Raji (cell line): ENCODE data around the gene PRKAR2B.

Experiments
- POLR2A ChIP-seq: IDR thresholded peaks from 2 replicates; pipeline ENCODE4 v1.6.1; 2011; ENCODE audit warnings: low read depth, low read length, control low read depth; ENCODE audit not compliant: insufficient read depth

The PRKAR2B gene

GRCh38 chr7:107020400-107020799 lies 24.1 kb upstream of the PRKAR2B start:
- TF ChIP-seq POLR2A, result no peak

GRCh38 chr7:107021600-107021999 lies 22.9 kb upstream of the PRKAR2B start:
- no peak for TF ChIP-seq POLR2A

DNA sequence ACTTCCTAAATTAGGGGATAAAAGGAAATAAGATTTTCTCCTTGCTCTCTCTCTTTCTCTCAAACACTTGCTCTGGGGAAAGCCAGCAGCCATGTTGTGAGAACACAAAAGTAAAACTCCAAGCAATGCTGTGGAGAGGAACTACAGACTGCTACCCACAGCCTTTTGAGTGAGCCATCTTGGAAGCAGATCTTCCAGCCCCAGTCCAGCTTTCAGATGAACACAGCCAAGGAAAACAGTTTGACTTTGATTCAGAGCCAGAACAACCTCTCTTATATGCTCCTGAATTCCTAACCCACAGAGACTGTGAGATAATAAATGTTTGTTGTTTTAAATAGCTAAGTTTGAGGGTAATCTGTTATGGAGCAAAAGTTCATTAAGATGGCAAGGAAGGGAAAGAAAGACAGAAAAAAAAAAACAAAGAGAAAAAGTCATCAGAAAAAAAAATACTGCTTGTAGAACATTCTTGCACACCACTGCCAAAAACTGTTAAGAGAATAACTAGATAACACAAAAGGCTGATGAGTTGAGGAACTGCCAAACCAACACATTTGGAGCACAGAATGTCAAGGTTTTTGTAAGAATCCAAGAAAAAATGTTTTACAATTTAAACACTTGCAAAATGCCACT lies 20.9 kb upstream of the PRKAR2B start:
- TF ChIP-seq POLR2A, result no peak

- no peak for TF ChIP-seq POLR2A
Measured at GRCh38 chr7:107024906-107025305, 19.6 kb upstream of the PRKAR2B start.

- TF ChIP-seq POLR2A, result no peak
Measured at GRCh38 chr7:107025449-107026103, 18.9 kb upstream of the PRKAR2B start.

DNA sequence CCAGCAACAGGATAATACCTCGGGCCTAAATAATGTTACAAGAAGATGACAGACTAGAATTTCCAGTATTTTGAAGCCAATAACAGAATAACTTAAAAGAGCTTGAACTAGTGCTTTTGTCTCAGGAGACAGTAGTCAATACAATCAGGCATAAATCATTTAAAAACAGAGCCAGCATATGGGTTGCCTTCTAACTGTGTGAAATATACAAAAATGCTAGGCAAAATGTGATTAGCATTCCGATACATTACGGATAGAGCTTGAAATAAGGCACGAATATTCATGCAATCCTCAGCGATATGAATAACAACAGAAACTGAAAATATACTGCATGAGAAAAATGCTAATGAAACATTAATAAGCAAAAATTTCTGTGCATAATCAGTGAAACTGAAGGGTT lies 18.3 kb upstream of the PRKAR2B start:
- TF ChIP-seq POLR2A, result no peak

GRCh38 chr7:107027208-107027607 lies 17.3 kb upstream of the PRKAR2B start:
- TF ChIP-seq POLR2A, result no peak

- TF ChIP-seq POLR2A, result no peak
Measured at GRCh38 chr7:107029061-107029763, 15.3 kb upstream of the PRKAR2B start.

GRCh38 chr7:107029764-107030286 lies 14.7 kb upstream of the PRKAR2B start:
- no peak for TF ChIP-seq POLR2A

- TF ChIP-seq POLR2A, result no peak
Measured at GRCh38 chr7:107032050-107032449, 12.5 kb upstream of the PRKAR2B start.

GRCh38 chr7:107032720-107033438 lies 11.6 kb upstream of the PRKAR2B start:
- TF ChIP-seq POLR2A, result no peak

- no peak for TF ChIP-seq POLR2A
Measured at GRCh38 chr7:107034553-107034952, 10.0 kb upstream of the PRKAR2B start.

DNA sequence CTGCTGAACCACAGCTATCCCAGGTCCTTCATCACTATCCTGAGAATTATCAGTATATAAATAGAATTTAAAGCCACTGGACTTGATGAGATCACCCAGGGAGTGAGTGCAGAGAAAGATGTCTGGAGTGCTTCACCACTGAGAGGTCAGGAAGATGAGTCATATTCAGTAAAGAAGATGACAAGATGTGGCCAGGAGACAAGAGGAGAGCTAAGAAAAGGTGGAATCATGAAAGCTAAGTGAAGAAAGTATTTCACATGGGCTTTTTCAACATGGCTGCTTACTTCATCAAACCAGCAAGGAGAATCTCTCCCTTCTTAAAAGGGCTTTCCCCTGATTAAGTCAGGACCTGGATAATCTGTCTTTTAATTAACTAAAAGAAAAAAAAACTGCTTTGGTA lies 9.1 kb upstream of the PRKAR2B start:
- TF ChIP-seq POLR2A, result no peak

- no peak for TF ChIP-seq POLR2A
Measured at GRCh38 chr7:107036535-107036934, 8.0 kb upstream of the PRKAR2B start.

DNA sequence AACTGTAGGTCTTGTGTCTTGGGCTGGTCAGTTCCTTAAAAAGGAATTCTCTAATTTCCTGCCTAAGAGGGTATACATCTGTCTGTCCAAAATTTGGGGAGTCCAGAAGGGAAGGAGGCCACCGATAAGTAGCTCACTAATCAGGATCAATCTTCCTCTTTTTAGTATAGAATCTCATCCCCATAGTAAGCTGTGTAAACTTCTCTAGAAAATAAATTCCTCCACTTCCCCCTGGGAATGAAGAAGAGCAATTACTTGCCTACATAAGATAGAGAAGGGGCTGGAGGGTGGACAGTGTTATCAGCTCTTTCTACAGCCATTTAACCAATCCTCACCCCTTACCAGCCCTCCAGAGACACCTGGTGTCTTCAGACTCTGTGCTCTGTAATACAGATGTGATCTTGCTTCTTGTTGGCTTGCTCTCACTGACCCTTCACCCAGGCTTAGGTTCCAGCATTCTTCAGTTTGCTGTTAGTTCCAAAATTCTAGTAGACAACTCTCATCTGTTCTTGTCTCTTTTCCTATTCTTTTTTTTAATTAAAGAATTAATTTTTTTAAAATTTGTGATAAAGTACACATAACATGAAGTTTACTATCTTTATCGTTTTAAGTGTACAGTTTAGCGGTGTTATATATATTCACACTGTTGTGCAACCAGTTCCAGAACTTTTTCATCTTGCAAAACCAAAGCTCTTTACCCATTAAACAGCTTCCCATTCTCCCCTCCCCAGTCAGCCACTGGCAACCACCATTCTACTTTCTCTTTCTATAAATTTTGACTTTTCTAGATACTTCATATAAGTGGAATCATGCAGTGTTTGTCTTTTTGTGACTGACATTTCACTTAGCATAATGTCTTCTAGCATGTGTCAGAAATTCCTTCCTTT lies 6.5 kb upstream of the PRKAR2B start:
- TF ChIP-seq POLR2A, result no peak
